A549 (cell line): ENCODE measurements around the gene CXCR3.

Experiments used
- BHLHE40 ChIP-seq: IDR thresholded peaks from 2 replicates; pipeline ENCODE4 v1.6.1; 2012; ENCODE audit warnings: low read depth, low read length, inconsistent platforms
- CEBPB ChIP-seq, 2 experiments: fragments of >200 bp in 1 of 2; sonication (Bioruptor Twin) in 1 of 2; formaldehyde crosslinking in 1 of 2; IDR thresholded peaks; 2 replicates each; pipeline ENCODE4 v1.6.1; 2012 to 2016
- CHD4 ChIP-seq: fragments of 200-600 bp; sonication (generic); IDR thresholded peaks from 2 replicates; pipeline ENCODE4 v1.6.1; 2016; ENCODE audit warnings: antibody characterized with exemption, mild to moderate bottlenecking, borderline replicate concordance
- EP300 ChIP-seq, 2 experiments: fragments of >200 bp; sonication (Bioruptor Twin); formaldehyde crosslinking; IDR thresholded peaks; 2 replicates in 1 of 2; 3 replicates in 1 of 2; pipeline ENCODE4 v1.6.1; 2016 to 2017
- HOXA7 ChIP-seq: fragments of 250-450 bp; sonication (Bioruptor Pico); IDR thresholded peaks from 2 replicates; pipeline ENCODE4 v1.5.0; 2020; ENCODE audit warnings: mild to moderate bottlenecking, moderate library complexity
- RAD21 ChIP-seq, 2 experiments: fragments of >200 bp in 1 of 2; sonication (Bioruptor Twin) in 1 of 2; formaldehyde crosslinking in 1 of 2; IDR thresholded peaks in 1 of 2; conservative IDR thresholded peaks in 1 of 2; 2 replicates in 1 of 2; 3 replicates in 1 of 2; pipeline ENCODE4 v1.6.1; 2012 to 2018; ENCODE audit warnings: inconsistent platforms in 1 of 2
- TF ChIP-seq, protein P1 (sequence below): fragments of >200 bp; sonication (Bioruptor Twin); formaldehyde crosslinking; IDR thresholded peaks from 3 replicates; pipeline ENCODE4 v1.5.1; 2016
- TF ChIP-seq, protein P2 (sequence below): IDR thresholded peaks from 2 replicates; pipeline ENCODE4 v1.6.1; 2012

DNA sequence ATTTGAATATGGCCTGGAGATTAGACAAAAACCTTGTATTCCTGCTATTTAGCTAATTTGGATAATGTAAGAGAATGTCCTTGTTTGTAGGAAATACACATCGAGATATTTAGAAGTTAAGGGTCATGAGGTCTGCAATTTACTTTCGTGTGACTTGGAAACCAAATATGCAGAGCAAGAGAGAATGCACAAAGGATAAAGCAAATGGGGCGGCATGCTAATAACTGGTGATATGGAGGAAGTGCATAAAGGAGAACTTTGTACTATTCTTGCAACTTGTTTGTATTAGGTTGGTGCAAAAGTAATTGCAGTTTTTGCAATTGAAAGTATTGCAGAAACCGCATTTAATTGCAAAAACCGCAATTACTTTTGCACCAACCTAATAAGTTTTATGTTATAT, 7.2 kb upstream of the CXCR3 start:
- TF ChIP-seq, protein P1, sequence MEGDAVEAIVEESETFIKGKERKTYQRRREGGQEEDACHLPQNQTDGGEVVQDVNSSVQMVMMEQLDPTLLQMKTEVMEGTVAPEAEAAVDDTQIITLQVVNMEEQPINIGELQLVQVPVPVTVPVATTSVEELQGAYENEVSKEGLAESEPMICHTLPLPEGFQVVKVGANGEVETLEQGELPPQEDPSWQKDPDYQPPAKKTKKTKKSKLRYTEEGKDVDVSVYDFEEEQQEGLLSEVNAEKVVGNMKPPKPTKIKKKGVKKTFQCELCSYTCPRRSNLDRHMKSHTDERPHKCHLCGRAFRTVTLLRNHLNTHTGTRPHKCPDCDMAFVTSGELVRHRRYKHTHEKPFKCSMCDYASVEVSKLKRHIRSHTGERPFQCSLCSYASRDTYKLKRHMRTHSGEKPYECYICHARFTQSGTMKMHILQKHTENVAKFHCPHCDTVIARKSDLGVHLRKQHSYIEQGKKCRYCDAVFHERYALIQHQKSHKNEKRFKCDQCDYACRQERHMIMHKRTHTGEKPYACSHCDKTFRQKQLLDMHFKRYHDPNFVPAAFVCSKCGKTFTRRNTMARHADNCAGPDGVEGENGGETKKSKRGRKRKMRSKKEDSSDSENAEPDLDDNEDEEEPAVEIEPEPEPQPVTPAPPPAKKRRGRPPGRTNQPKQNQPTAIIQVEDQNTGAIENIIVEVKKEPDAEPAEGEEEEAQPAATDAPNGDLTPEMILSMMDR: no peak
- TF ChIP-seq CEBPB (IDR thresholded peaks at IDR 0.05) (no peak), EP300 (IDR thresholded peaks at IDR 0.05) (no peak), CHD4 (no peak), BHLHE40 (no peak), RAD21 (conservative IDR thresholded peaks at IDR 0.05 in 1 of 2, IDR thresholded peaks at IDR 0.05 in 1 of 2) (no peak), HOXA7 (CRISPR knock-in tag) (no peak)
- TF ChIP-seq, protein P2, sequence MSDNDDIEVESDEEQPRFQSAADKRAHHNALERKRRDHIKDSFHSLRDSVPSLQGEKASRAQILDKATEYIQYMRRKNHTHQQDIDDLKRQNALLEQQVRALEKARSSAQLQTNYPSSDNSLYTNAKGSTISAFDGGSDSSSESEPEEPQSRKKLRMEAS: no peak
